B cell (primary cell): ENCODE data around the gene ELP2.

Experiments
- CTCF ChIP-seq: fragments of 200-600 bp; IDR thresholded peaks from one replicate; pipeline ENCODE4 v1.8.0; 2022; ENCODE audit warnings: antibody characterized with exemption, mild to moderate bottlenecking
- EZH2 ChIP-seq: IDR thresholded peaks from 2 replicates; pipeline ENCODE4 v1.6.1; 2012; ENCODE audit warnings: borderline replicate concordance, low read depth, mild to moderate bottlenecking, moderate library complexity, low read length; ENCODE audit not compliant: insufficient read depth, poor library complexity, severe bottlenecking

GRCh38 chr18:36107477-36107876 is 22.2 kb upstream of the ELP2 start:
- TF ChIP-seq CTCF (no peak), EZH2 (no peak)
